Stimulated activated CD8-positive, alpha-beta memory T cell treated with anti-CD3 and anti-CD28 coated beads, Interleukin-7, amount 100 ng/mL, for 1 hour (primary cell): ENCODE results near the gene DRG2.

Experiments
- DNase-seq, 2 donors: peaks; one replicate each; pipeline ENCODE4 v3.0.0-alpha.2; 2020; ENCODE audit warnings: low read depth in 2 of 2

The DRG2 gene

GRCh38 chr17:18074566-18075272 lies 13.0 kb upstream of the DRG2 start:
- no peak for DNase-seq

- no peak for DNase-seq
Measured at GRCh38 chr17:18076936-18077335, 10.8 kb upstream of the DRG2 start.

- no peak for DNase-seq
Measured at GRCh38 chr17:18079543-18079942, 8.2 kb upstream of the DRG2 start.

GRCh38 chr17:18084256-18084655 lies 3.5 kb upstream of the DRG2 start:
- no peak for DNase-seq

- no peak for DNase-seq
Measured at GRCh38 chr17:18089613-18090012, 1.9 kb downstream of the DRG2 start.

GRCh38 chr17:18093616-18094408 lies 6.1 kb downstream of the DRG2 start:
- no peak for DNase-seq

- no peak for DNase-seq
Measured at GRCh38 chr17:18094409-18094807, 6.7 kb downstream of the DRG2 start.

GRCh38 chr17:18099516-18099915 lies 11.8 kb downstream of the DRG2 start:
- no peak for DNase-seq

- DNase-seq: no peak
Measured at GRCh38 chr17:18100616-18101015, 12.9 kb downstream of the DRG2 start.

- DNase-seq: no peak
Measured at GRCh38 chr17:18101828-18102227, 14.1 kb downstream of the DRG2 start.

- no peak for DNase-seq
Measured at GRCh38 chr17:18102640-18103039, 14.9 kb downstream of the DRG2 start.

- DNase-seq: no peak
Measured at GRCh38 chr17:18105027-18105426, 17.3 kb downstream of the DRG2 start.

GRCh38 chr17:18105595-18105994 lies 17.8 kb downstream of the DRG2 start:
- DNase-seq: no peak

GRCh38 chr17:18106211-18106610 lies 18.5 kb downstream of the DRG2 start:
- DNase-seq: no peak

- DNase-seq: no peak
Measured at GRCh38 chr17:18107061-18107790, 19.5 kb downstream of the DRG2 start.

- no peak for DNase-seq
Measured at GRCh38 chr17:18107971-18108370, 20.2 kb downstream of the DRG2 start.

GRCh38 chr17:18108401-18109312 lies 20.9 kb downstream of the DRG2 start, which contains the start of gene MYO15A:
MYO15A (plus strand) TSS chr17:18108756; CDS start chr17:18118801, 10,045 bp downstream.
- DNase-seq: no peak

- no peak for DNase-seq
Measured at GRCh38 chr17:18109935-18110485, 22.3 kb downstream of the DRG2 start.

GRCh38 chr17:18110636-18111145 lies 22.9 kb downstream of the DRG2 start:
- DNase-seq: no peak

- DNase-seq: no peak
Measured at GRCh38 chr17:18111330-18111971, 23.7 kb downstream of the DRG2 start.
